ENCODE measurements around the gene IQCE. TPM values are rescaled to one million over a fixed set of nuclear protein-coding genes. Genes with fewer than 3 reads are reported as not detected.

Gene IQCE
- total RNA-seq, 4 donors from 2014 or later, result 16.8 to 46.9 (median 26.9) TPM

DNA sequence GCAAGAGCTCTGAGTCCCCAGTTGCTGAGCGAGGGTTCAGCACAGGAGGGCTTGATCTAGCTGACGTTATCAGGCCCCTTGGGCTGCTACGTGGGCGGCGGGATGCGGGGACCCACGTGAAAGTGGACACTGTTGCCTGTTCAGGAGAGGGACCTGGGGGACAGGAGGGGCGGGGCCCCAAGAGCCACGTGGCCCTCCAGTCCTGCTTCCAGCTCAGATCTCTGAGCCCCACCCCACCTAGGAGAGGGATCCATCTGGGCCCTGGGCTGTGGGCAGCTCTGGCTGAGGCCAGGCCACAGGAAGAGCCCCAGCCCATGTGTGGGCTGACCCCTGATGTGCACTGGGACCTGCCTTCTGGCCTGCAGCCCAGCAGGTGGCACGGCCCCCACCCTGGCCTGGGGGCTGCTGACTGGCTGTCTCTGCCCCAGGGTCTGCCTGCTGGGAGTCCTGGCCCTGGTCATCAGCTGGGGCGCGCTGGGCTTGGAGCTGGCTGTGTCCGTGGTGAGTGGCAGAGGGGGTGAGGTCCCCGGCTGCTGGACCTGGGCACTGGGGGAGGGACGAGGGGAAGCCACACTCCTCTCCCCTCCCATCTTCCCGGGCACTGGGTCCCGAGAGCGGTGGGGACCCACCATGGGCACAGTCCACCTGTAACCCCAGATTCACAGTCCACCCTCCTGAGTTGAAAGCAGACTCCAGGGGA is 90.5 kb downstream of the IQCE start:
- WGBS, 2 donors, result 82 to 89% methylated on average over 13 to 14 of the region's 18 CpGs
- Histone ChIP-seq H3K27me3 (no peaks in the 10 kb centered on the region), H3K4me1 (peaks cover 0 to 14% (median 10%) of the 10 kb centered on the region in 4 donors), H3K27ac (no peak overlapping the region), H3K4me3 (no peak overlapping the region), H3K9me3 (no peaks in the 10 kb centered on the region), H3K36me3 (peaks cover 0 to 66% (median 9%) of the 10 kb centered on the region in 3 donors)
- no peak for DNase-seq (ENCODE audit: low spot score in 2 of 2)
- TF ChIP-seq POLR2A (IDR thresholded peaks at IDR 0.05) (no peak), EP300 (IDR thresholded peaks at IDR 0.05) (no peak)
- TF ChIP-seq, protein P1, sequence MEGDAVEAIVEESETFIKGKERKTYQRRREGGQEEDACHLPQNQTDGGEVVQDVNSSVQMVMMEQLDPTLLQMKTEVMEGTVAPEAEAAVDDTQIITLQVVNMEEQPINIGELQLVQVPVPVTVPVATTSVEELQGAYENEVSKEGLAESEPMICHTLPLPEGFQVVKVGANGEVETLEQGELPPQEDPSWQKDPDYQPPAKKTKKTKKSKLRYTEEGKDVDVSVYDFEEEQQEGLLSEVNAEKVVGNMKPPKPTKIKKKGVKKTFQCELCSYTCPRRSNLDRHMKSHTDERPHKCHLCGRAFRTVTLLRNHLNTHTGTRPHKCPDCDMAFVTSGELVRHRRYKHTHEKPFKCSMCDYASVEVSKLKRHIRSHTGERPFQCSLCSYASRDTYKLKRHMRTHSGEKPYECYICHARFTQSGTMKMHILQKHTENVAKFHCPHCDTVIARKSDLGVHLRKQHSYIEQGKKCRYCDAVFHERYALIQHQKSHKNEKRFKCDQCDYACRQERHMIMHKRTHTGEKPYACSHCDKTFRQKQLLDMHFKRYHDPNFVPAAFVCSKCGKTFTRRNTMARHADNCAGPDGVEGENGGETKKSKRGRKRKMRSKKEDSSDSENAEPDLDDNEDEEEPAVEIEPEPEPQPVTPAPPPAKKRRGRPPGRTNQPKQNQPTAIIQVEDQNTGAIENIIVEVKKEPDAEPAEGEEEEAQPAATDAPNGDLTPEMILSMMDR (IDR thresholded peaks at IDR 0.05), result no peak

DNA sequence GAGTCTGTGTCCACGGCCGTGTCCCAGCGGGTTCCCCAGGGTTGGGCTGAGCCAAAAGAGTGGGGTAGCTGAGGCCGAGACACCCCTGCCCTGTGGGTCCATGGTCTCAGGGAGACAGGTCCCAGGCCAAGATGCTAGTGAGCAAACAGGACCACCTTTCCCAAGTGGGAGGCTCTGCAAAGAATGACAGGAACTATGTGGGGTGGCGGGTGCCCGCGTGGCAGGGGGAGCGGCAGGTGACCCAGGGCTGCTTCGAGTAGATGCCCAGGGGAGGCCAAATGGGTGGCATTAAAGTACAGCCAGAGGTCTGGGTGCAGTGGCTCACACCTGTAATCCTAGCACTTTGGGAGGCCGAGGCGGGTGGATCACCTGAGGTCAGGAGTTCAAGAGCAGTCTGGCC is 91.2 kb downstream of the IQCE start:
- Histone ChIP-seq H3K36me3 (peaks cover 0 to 69% (median 9%) of the 10 kb centered on the region in 3 donors), H3K27me3 (no peaks in the 10 kb centered on the region), H3K27ac (no peak overlapping the region), H3K4me3 (no peak overlapping the region), H3K9me3 (no peaks in the 10 kb centered on the region), H3K4me1 (peaks cover 0 to 7% (median 4%) of the 10 kb centered on the region in 4 donors)
- no peak for TF ChIP-seq EP300 (IDR thresholded peaks at IDR 0.05)
- no peak for TF ChIP-seq POLR2A (IDR thresholded peaks at IDR 0.05)
- TF ChIP-seq, protein P1 (IDR thresholded peaks at IDR 0.05), result no peak
- 87 to 92% methylated on average over 10 to 11 of the region's 11 CpGs for WGBS, 2 donors
- DNase-seq (ENCODE audit: low spot score in 2 of 2), result no peak

DNA sequence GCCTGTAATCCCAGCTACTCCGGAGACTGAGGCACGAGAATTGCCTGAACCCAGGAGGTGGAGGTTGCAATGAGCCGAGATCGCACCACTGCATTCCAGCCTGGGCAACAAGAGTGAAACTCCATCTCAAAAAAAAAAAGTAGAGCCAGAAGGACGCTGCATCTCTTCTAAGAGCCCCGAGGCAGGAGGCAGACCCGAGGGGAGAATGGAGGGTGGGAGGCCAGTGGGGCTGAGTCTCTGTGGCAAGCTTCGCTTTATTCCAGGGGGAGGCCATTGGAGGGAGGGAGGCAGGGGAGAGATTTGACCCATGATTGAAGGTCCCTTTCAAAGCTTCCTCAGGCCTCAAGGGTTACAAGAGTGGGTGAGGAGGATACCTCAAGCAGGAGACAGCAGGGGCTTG is 91.7 kb downstream of the IQCE start:
- H3K36me3 ChIP-seq, result peaks cover 0 to 69% (median 9%) of the 10 kb centered on the region in 3 donors
- no peak overlapping the region for H3K27ac ChIP-seq
- H3K27me3 ChIP-seq, result no peaks in the 10 kb centered on the region
- DNase-seq (ENCODE audit: low spot score in 2 of 2), result no peak
- H3K4me3 ChIP-seq, result no peak overlapping the region
- H3K4me1 ChIP-seq, result peaks cover 0 to 2% (median under 1%) of the 10 kb centered on the region in 4 donors
- no peaks in the 10 kb centered on the region for H3K9me3 ChIP-seq
- no peak for TF ChIP-seq EP300 (IDR thresholded peaks at IDR 0.05)
- no peak for TF ChIP-seq POLR2A (IDR thresholded peaks at IDR 0.05)
- TF ChIP-seq, protein P1 (IDR thresholded peaks at IDR 0.05), result no peak
- WGBS, 2 donors, result 52 to 77% methylated on average over 8 of the region's 8 CpGs

DNA sequence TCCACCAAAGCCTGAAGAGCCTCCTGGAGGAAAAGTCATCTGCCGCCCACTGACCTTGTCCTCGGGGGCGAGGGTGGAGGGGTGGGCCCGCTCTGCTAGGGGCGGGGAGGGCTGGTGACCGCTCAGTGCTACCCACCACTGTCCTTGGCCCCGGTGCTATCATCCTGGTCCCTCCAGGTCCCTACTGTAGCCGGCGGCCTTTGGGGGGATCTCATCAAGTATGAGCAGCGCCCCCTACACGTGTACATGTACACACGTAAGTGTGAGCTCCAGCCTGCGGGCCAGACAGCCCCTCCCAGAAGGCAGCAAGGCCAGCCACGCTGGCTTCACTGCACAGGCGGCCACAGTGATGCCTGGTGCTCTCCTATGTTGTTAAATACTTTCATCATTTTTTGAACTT is 92.6 kb downstream of the IQCE start:
- Histone ChIP-seq H3K36me3 (peaks cover 0 to 75% (median 13%) of the 10 kb centered on the region in 3 donors), H3K4me3 (no peak overlapping the region), H3K9me3 (no peaks in the 10 kb centered on the region), H3K27me3 (no peaks in the 10 kb centered on the region), H3K27ac (no peak overlapping the region), H3K4me1 (no peaks in the 10 kb centered on the region)
- 57 to 84% methylated on average over 14 to 15 of the region's 15 CpGs for WGBS, 2 donors
- TF ChIP-seq POLR2A (IDR thresholded peaks at IDR 0.05) (no peak), EP300 (IDR thresholded peaks at IDR 0.05) (no peak)
- TF ChIP-seq, protein P1 (IDR thresholded peaks at IDR 0.05), result peak in 1 of 5 experiments; percentile 20
- no peak for DNase-seq (ENCODE audit: low spot score in 2 of 2)
